ENCODE results near the gene HIRIP3. TPM values are rescaled to one million over a fixed set of nuclear protein-coding genes. Genes with fewer than 3 reads are reported as not detected.

The HIRIP3 gene
- total and polyA plus RNA-seq, 2 experiments from 2014 or later, result 10.4 to 18.5 TPM

DNA sequence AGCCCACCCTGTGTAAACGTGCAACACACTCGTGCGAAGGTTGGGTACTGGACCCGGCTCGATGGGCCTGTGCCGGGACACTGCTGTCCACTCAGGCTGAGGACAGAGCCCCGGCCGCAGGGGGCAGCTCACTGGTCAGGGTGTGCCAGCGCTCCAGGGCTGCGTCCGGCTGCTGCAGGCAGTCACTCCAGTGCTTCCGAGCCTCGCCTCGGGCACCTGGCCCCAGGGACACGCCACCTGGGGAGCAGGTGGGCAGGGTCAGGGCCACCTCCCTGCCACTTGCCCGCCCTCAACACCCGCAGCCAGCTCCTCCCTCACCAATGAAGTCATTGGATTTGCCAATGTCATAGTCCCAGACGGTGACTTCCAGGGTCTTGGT, 10.7 kb upstream of the HIRIP3 start:
- peaks cover 17% of the 10 kb centered on the region for H3K27me3 ChIP-seq (ENCODE audit: insufficient read depth)
- Mint-ChIP-seq H3K9me3 (no peaks in the 10 kb centered on the region), H3K4me1 (peaks cover 43% of the 10 kb centered on the region), H3K4me3 (no peak overlapping the region), H3K36me3 (ENCODE audit: low read depth) (peaks cover 13% of the 10 kb centered on the region; the same call in 2 of the 3 replicates), H3K27me3 (ENCODE audit: insufficient read depth, low read depth, poor library complexity) (peaks cover 31% of the 10 kb centered on the region), H3K27ac (no peak overlapping the region)
- H3K79me2 ChIP-seq (replicated peaks; ENCODE audit: insufficient read depth), result no peaks in the 10 kb centered on the region
- no peaks in the 10 kb centered on the region for H3K36me3 ChIP-seq (ENCODE audit: insufficient read depth)
- no peak overlapping the region for H2AFZ ChIP-seq
- ATAC-seq (no peak), DNase-seq (ENCODE audit: low spot score) (no peak)
- peaks cover 15% of the 10 kb centered on the region for H3K4me1 ChIP-seq (ENCODE audit: insufficient read depth)
- no peak overlapping the region for H3K27ac ChIP-seq (ENCODE audit: low read depth)
- H3K4me3 ChIP-seq, result no peak overlapping the region
- no peaks in the 10 kb centered on the region for H3F3A ChIP-seq (replicated peaks; ENCODE audit: low read depth)
- no peaks in the 10 kb centered on the region for H4K20me1 ChIP-seq (replicated peaks; ENCODE audit: insufficient read depth)
- H3K4me2 ChIP-seq, result no peak overlapping the region
- no peaks in the 10 kb centered on the region for H3K9me2 ChIP-seq (ENCODE audit: insufficient read depth)
- TF ChIP-seq ZNF331 (CRISPR knock-in tag; IDR thresholded peaks at IDR 0.05; ENCODE audit: low read depth) (no peak), CREB1 (CRISPR knock-in tag; IDR thresholded peaks at IDR 0.05; ENCODE audit: low read depth) (no peak), EZH2 (IDR thresholded peaks at IDR 0.05; ENCODE audit: low read depth, unreplicated experiment) (no peak), NANOG (IDR thresholded peaks at IDR 0.05; ENCODE audit: borderline replicate concordance) (no peak), POLR2AphosphoS5 (IDR thresholded peaks at IDR 0.05; ENCODE audit: low read depth) (no peak), ZNF114 (CRISPR knock-in tag; IDR thresholded peaks at IDR 0.05) (no peak), JUNB (IDR thresholded peaks at IDR 0.05; ENCODE audit: unreplicated experiment) (no peak), STAT1 (IDR thresholded peaks at IDR 0.05; ENCODE audit: unreplicated experiment) (no peak), EZH2phosphoT487 (IDR thresholded peaks at IDR 0.05; ENCODE audit: unreplicated experiment) (no peak)
- TF ChIP-seq, protein P1, sequence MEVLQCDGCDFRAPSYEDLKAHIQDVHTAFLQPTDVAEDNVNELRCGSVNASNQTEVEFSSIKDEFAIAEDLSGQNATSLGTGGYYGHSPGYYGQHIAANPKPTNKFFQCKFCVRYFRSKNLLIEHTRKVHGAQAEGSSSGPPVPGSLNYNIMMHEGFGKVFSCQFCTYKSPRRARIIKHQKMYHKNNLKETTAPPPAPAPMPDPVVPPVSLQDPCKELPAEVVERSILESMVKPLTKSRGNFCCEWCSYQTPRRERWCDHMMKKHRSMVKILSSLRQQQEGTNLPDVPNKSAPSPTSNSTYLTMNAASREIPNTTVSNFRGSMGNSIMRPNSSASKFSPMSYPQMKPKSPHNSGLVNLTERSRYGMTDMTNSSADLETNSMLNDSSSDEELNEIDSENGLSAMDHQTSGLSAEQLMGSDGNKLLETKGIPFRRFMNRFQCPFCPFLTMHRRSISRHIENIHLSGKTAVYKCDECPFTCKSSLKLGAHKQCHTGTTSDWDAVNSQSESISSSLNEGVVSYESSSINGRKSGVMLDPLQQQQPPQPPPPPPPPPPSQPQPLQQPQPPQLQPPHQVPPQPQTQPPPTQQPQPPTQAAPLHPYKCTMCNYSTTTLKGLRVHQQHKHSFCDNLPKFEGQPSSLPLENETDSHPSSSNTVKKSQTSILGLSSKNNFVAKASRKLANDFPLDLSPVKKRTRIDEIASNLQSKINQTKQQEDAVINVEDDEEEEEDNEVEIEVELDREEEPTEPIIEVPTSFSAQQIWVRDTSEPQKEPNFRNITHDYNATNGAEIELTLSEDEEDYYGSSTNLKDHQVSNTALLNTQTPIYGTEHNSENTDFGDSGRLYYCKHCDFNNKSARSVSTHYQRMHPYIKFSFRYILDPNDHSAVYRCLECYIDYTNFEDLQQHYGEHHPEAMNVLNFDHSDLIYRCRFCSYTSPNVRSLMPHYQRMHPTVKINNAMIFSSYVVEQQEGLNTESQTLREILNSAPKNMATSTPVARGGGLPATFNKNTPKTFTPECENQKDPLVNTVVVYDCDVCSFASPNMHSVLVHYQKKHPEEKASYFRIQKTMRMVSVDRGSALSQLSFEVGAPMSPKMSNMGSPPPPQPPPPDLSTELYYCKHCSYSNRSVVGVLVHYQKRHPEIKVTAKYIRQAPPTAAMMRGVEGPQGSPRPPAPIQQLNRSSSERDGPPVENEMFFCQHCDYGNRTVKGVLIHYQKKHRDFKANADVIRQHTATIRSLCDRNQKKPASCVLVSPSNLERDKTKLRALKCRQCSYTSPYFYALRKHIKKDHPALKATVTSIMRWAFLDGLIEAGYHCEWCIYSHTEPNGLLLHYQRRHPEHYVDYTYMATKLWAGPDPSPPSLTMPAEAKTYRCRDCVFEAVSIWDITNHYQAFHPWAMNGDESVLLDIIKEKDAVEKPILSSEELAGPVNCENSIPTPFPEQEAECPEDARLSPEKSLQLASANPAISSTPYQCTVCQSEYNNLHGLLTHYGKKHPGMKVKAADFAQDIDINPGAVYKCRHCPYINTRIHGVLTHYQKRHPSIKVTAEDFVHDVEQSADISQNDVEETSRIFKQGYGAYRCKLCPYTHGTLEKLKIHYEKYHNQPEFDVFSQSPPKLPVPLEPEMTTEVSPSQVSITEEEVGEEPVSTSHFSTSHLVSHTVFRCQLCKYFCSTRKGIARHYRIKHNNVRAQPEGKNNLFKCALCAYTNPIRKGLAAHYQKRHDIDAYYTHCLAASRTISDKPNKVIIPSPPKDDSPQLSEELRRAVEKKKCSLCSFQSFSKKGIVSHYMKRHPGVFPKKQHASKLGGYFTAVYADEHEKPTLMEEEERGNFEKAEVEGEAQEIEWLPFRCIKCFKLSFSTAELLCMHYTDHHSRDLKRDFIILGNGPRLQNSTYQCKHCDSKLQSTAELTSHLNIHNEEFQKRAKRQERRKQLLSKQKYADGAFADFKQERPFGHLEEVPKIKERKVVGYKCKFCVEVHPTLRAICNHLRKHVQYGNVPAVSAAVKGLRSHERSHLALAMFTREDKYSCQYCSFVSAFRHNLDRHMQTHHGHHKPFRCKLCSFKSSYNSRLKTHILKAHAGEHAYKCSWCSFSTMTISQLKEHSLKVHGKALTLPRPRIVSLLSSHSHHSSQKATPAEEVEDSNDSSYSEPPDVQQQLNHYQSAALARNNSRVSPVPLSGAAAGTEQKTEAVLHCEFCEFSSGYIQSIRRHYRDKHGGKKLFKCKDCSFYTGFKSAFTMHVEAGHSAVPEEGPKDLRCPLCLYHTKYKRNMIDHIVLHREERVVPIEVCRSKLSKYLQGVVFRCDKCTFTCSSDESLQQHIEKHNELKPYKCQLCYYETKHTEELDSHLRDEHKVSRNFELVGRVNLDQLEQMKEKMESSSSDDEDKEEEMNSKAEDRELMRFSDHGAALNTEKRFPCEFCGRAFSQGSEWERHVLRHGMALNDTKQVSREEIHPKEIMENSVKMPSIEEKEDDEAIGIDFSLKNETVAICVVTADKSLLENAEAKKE (CRISPR knock-in tag; IDR thresholded peaks at IDR 0.05), result no peak
- TF ChIP-seq, protein P2, sequence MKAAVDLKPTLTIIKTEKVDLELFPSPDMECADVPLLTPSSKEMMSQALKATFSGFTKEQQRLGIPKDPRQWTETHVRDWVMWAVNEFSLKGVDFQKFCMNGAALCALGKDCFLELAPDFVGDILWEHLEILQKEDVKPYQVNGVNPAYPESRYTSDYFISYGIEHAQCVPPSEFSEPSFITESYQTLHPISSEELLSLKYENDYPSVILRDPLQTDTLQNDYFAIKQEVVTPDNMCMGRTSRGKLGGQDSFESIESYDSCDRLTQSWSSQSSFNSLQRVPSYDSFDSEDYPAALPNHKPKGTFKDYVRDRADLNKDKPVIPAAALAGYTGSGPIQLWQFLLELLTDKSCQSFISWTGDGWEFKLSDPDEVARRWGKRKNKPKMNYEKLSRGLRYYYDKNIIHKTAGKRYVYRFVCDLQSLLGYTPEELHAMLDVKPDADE (IDR thresholded peaks at IDR 0.05), result no peak
- TF ChIP-seq, protein P3, sequence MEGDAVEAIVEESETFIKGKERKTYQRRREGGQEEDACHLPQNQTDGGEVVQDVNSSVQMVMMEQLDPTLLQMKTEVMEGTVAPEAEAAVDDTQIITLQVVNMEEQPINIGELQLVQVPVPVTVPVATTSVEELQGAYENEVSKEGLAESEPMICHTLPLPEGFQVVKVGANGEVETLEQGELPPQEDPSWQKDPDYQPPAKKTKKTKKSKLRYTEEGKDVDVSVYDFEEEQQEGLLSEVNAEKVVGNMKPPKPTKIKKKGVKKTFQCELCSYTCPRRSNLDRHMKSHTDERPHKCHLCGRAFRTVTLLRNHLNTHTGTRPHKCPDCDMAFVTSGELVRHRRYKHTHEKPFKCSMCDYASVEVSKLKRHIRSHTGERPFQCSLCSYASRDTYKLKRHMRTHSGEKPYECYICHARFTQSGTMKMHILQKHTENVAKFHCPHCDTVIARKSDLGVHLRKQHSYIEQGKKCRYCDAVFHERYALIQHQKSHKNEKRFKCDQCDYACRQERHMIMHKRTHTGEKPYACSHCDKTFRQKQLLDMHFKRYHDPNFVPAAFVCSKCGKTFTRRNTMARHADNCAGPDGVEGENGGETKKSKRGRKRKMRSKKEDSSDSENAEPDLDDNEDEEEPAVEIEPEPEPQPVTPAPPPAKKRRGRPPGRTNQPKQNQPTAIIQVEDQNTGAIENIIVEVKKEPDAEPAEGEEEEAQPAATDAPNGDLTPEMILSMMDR (conservative IDR thresholded peaks at IDR 0.05; ENCODE audit: low read depth in 2 of 2), result no peak
- TF ChIP-seq, protein P4, sequence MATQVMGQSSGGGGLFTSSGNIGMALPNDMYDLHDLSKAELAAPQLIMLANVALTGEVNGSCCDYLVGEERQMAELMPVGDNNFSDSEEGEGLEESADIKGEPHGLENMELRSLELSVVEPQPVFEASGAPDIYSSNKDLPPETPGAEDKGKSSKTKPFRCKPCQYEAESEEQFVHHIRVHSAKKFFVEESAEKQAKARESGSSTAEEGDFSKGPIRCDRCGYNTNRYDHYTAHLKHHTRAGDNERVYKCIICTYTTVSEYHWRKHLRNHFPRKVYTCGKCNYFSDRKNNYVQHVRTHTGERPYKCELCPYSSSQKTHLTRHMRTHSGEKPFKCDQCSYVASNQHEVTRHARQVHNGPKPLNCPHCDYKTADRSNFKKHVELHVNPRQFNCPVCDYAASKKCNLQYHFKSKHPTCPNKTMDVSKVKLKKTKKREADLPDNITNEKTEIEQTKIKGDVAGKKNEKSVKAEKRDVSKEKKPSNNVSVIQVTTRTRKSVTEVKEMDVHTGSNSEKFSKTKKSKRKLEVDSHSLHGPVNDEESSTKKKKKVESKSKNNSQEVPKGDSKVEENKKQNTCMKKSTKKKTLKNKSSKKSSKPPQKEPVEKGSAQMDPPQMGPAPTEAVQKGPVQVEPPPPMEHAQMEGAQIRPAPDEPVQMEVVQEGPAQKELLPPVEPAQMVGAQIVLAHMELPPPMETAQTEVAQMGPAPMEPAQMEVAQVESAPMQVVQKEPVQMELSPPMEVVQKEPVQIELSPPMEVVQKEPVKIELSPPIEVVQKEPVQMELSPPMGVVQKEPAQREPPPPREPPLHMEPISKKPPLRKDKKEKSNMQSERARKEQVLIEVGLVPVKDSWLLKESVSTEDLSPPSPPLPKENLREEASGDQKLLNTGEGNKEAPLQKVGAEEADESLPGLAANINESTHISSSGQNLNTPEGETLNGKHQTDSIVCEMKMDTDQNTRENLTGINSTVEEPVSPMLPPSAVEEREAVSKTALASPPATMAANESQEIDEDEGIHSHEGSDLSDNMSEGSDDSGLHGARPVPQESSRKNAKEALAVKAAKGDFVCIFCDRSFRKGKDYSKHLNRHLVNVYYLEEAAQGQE (IDR thresholded peaks at IDR 0.05; ENCODE audit: unreplicated experiment), result no peak

Measured in GM23338 (cell line).